GM12878 (cell line): ENCODE measurements around the gene SHROOM2.

Experiments
- ATF2 ChIP-seq: IDR thresholded peaks from 2 replicates; pipeline ENCODE4 v1.6.1; 2012; ENCODE audit warnings: low read length, inconsistent platforms
- SUPT20H ChIP-seq: IDR thresholded peaks from 2 replicates; pipeline ENCODE4 v1.6.1; 2011; ENCODE audit warnings: low read depth, mild to moderate bottlenecking, low read length, moderate library complexity, borderline replicate concordance; ENCODE audit not compliant: control insufficient read depth
- TCF12 ChIP-seq: IDR thresholded peaks from 2 replicates; pipeline ENCODE4 v1.6.1; 2011; ENCODE audit warnings: low read depth, mild to moderate bottlenecking, low read length
- TF ChIP-seq, protein P1 (sequence below), 3 experiments: IDR thresholded peaks in 2 of 3; conservative IDR thresholded peaks in 1 of 3; 2 replicates each; pipeline ENCODE4 v1.5.1; 2011; ENCODE audit warnings: low read depth in 3 of 3, low read length in 3 of 3, mild to moderate bottlenecking in 3 of 3, control low read depth in 2 of 3, moderate library complexity in 2 of 3, inconsistent platforms in 1 of 3, mixed read lengths in 1 of 3; ENCODE audit not compliant: control insufficient read depth in 2 of 3, insufficient read depth in 1 of 3; ENCODE audit errors: extremely low read depth in 1 of 3

DNA sequence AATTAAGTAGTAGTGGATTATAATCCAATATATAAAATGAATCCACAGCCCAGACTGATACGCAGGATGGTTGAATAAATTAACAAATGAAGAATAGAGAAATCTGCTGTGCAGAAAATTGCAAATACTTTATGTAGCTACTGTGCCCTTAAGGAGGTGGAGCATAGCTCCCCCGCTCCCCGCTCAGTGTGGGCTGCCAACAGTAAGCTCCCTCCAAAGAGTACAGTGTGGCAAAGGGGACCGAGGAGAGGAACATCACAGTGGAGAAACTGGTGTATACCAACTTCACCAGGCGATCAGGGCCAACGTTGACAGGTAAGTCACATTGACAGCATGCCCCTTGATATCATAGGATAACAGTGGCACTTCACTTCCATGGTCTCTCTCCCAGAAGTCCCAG lies 123.0 kb downstream of the SHROOM2 start:
- TF ChIP-seq, protein P1, sequence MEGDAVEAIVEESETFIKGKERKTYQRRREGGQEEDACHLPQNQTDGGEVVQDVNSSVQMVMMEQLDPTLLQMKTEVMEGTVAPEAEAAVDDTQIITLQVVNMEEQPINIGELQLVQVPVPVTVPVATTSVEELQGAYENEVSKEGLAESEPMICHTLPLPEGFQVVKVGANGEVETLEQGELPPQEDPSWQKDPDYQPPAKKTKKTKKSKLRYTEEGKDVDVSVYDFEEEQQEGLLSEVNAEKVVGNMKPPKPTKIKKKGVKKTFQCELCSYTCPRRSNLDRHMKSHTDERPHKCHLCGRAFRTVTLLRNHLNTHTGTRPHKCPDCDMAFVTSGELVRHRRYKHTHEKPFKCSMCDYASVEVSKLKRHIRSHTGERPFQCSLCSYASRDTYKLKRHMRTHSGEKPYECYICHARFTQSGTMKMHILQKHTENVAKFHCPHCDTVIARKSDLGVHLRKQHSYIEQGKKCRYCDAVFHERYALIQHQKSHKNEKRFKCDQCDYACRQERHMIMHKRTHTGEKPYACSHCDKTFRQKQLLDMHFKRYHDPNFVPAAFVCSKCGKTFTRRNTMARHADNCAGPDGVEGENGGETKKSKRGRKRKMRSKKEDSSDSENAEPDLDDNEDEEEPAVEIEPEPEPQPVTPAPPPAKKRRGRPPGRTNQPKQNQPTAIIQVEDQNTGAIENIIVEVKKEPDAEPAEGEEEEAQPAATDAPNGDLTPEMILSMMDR (IDR thresholded peaks at IDR 0.05 in 2 of 3, conservative IDR thresholded peaks at IDR 0.05 in 1 of 3; ENCODE audit: control insufficient read depth in 2 of 3, extremely low read depth in 1 of 3, insufficient read depth in 1 of 3, low read depth in 3 of 3, low read length in 3 of 3) = no peak
- TF ChIP-seq SUPT20H (no peak), ATF2 (no peak), TCF12 (no peak)
